ENCODE data around the gene ABLIM2. TPM values are rescaled to one million over a fixed set of nuclear protein-coding genes. Genes with fewer than 3 reads are reported as not detected.

The ABLIM2 gene
- total RNA-seq, 1 experiment from 2014 or later: 6.1 TPM

GRCh38 chr4:8155048-8155447 lies 3.6 kb downstream of the ABLIM2 start:
- Histone ChIP-seq H3K9me3 (ENCODE audit: control insufficient read depth in 1 of 2, insufficient read depth in 1 of 2, low read depth in 1 of 2, low read length in 2 of 2) (no peaks in the 10 kb centered on the region), H3K36me3 (ENCODE audit: control insufficient read depth in 1 of 2, insufficient read depth in 2 of 2, low read length in 2 of 2) (no peaks in the 10 kb centered on the region), H3K9ac (ENCODE audit: low read length) (no peak overlapping the region), H3K4me1 (ENCODE audit: control insufficient read depth in 1 of 2, insufficient read depth in 2 of 2, low read length in 2 of 2) (peaks cover 9 to 26% of the 10 kb centered on the region in 2 experiments; a peak in 3 of 4 replicates), H3K27me3 (ENCODE audit: insufficient read depth, low read length) (no peaks in the 10 kb centered on the region), H4K20me1 (ENCODE audit: insufficient read depth) (no peaks in the 10 kb centered on the region), H3K4me2 (ENCODE audit: low read length) (no peak overlapping the region), H3K4me3 (replicated peaks in 1 of 2; ENCODE audit: low read depth in 1 of 2, low read length in 2 of 2) (no peak overlapping the region), H3K27ac (ENCODE audit: low read depth, low read length) (no peak overlapping the region), H3K79me2 (ENCODE audit: insufficient read depth, low read length) (no peaks in the 10 kb centered on the region), H3K9me2 (ENCODE audit: insufficient read depth) (no peaks in the 10 kb centered on the region), H2AFZ (ENCODE audit: low read depth, low read length, poor library complexity, severe bottlenecking) (no peak overlapping the region)
- BruUV-seq (replicated peaks): no TSS peak
- CTCF ChIA-PET: no interaction called here
- ATAC-seq (no peak), DNase-seq (ENCODE audit: low read depth, low spot score) (no peak)
- intact Hi-C loops (cut with micrococcal nuclease): no loop called here
- TF ChIP-seq ELF1 (IDR thresholded peaks at IDR 0.05; ENCODE audit: borderline replicate concordance, low read depth): no peak
- no peak for TF ChIP-seq MAX (IDR thresholded peaks at IDR 0.05)
- TF ChIP-seq EZH2phosphoT487 (IDR thresholded peaks at IDR 0.05; ENCODE audit: borderline replicate concordance): no peak
- no peak for TF ChIP-seq TCF7L2 (IDR thresholded peaks at IDR 0.05; ENCODE audit: borderline replicate concordance, extremely low read depth, insufficient read depth, insufficient read length)
- TF ChIP-seq CBX3 (IDR thresholded peaks at IDR 0.05; ENCODE audit: low read depth): no peak
- TF ChIP-seq SRF (IDR thresholded peaks at IDR 0.05; ENCODE audit: low read depth): no peak
- TF ChIP-seq, protein P1, sequence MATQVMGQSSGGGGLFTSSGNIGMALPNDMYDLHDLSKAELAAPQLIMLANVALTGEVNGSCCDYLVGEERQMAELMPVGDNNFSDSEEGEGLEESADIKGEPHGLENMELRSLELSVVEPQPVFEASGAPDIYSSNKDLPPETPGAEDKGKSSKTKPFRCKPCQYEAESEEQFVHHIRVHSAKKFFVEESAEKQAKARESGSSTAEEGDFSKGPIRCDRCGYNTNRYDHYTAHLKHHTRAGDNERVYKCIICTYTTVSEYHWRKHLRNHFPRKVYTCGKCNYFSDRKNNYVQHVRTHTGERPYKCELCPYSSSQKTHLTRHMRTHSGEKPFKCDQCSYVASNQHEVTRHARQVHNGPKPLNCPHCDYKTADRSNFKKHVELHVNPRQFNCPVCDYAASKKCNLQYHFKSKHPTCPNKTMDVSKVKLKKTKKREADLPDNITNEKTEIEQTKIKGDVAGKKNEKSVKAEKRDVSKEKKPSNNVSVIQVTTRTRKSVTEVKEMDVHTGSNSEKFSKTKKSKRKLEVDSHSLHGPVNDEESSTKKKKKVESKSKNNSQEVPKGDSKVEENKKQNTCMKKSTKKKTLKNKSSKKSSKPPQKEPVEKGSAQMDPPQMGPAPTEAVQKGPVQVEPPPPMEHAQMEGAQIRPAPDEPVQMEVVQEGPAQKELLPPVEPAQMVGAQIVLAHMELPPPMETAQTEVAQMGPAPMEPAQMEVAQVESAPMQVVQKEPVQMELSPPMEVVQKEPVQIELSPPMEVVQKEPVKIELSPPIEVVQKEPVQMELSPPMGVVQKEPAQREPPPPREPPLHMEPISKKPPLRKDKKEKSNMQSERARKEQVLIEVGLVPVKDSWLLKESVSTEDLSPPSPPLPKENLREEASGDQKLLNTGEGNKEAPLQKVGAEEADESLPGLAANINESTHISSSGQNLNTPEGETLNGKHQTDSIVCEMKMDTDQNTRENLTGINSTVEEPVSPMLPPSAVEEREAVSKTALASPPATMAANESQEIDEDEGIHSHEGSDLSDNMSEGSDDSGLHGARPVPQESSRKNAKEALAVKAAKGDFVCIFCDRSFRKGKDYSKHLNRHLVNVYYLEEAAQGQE (IDR thresholded peaks at IDR 0.05; ENCODE audit: low read depth): no peak
- no peak for TF ChIP-seq FOSL1 (IDR thresholded peaks at IDR 0.05; ENCODE audit: low read depth)
- no peak for TF ChIP-seq CEBPB (IDR thresholded peaks at IDR 0.05; ENCODE audit: low read depth)
- TF ChIP-seq SIN3A (IDR thresholded peaks at IDR 0.05; ENCODE audit: low read depth): no peak
- no peak for TF ChIP-seq POLR2A (IDR thresholded peaks at IDR 0.05; ENCODE audit: borderline replicate concordance, extremely low read depth, insufficient read depth, insufficient read length)
- TF ChIP-seq ZNF274 (IDR thresholded peaks at IDR 0.05; ENCODE audit: low read depth, low read length): no peak
- TF ChIP-seq EZH2 (IDR thresholded peaks at IDR 0.05): no peak
- POLR2A ChIA-PET: no interaction called here
- RAD21 ChIA-PET (ENCODE audit: low non-redundant PET in 1 of 2, low total read pairs in 2 of 2, uncharacterized antibody in 2 of 2, unreplicated experiment in 2 of 2): no interaction called here
